Large intestine (tissue), 3 donors: ENCODE results near the gene PPM1L. TPM values are rescaled to one million over a fixed set of nuclear protein-coding genes. Genes with fewer than 3 reads are reported as not detected.

Source experiments
- DNase-seq, 2 donors: peaks; one replicate each; pipeline versions ENCODE4 v3.0.0 to v3.0.0-alpha.2; 2013
- H3K27ac ChIP-seq: one replicate; pipeline ENCODE4 v1.5.1; 2013; ENCODE audit warnings: low read length
- H3K27me3 ChIP-seq: 2 replicates; pipeline ENCODE4 v1.6.1; 2013; ENCODE audit warnings: low read length; ENCODE audit not compliant: control insufficient read depth, insufficient read depth
- H3K36me3 ChIP-seq: 2 replicates; pipeline ENCODE4 v1.6.1; 2013; ENCODE audit warnings: low read length; ENCODE audit not compliant: control insufficient read depth, insufficient read depth
- H3K4me1 ChIP-seq: one replicate; pipeline ENCODE4 v1.6.1; 2013; ENCODE audit warnings: low read length; ENCODE audit not compliant: control insufficient read depth, insufficient read depth
- H3K4me3 ChIP-seq: one replicate; pipeline ENCODE4 v1.5.1; 2013; ENCODE audit warnings: low read length
- H3K9me3 ChIP-seq: one replicate; pipeline ENCODE4 v1.6.1; 2013; ENCODE audit warnings: mild to moderate bottlenecking, low read depth, low read length, moderate library complexity; ENCODE audit not compliant: control insufficient read depth
- WGBS: methylation state at CpG from one replicate; pipeline ENCODE4 v1.1.5; 2013; ENCODE audit warnings: low lambda C conversion rate; ENCODE audit not compliant: insufficient coverage; 5-methylcytosine and 5-hydroxymethylcytosine counted together
- polyA plus RNA-seq: library from polyadenylated mRNA; unstranded; fragments of 120-200 nt; gene quantifications from one replicate; pipeline ENCODE4 v1.2.1, GENCODE V29; 2013

Gene PPM1L
- polyA plus RNA-seq, 1 donor: 4.5 TPM

- 9% methylated on average over 3 of the region's 4 CpGs for WGBS
- DNase-seq: peak; percentile 7 to 13
Observed at GRCh38 chr3:160921020-160921635, 165.1 kb downstream of the PPM1L start.

GRCh38 chr3:160924776-160925175, 168.7 kb downstream of the PPM1L start:
- 100% methylated on average over 1 of the region's 1 CpG for WGBS
- H3K36me3 ChIP-seq: no peaks in the 10 kb centered on the region
- no peaks in the 10 kb centered on the region for H3K9me3 ChIP-seq
- no peak for DNase-seq
- H3K27me3 ChIP-seq: no peaks in the 10 kb centered on the region
- no peaks in the 10 kb centered on the region for H3K4me1 ChIP-seq
- no peak overlapping the region for H3K4me3 ChIP-seq
- H3K27ac ChIP-seq: no peak overlapping the region

More at GRCh38 chr3:160921020-160921635, 165.1 kb downstream of the PPM1L start:
- Histone ChIP-seq H3K4me1 (no peaks in the 10 kb centered on the region), H3K4me3 (no peak overlapping the region), H3K36me3 (no peaks in the 10 kb centered on the region), H3K27ac (no peak overlapping the region), H3K9me3 (no peaks in the 10 kb centered on the region), H3K27me3 (no peaks in the 10 kb centered on the region)

GRCh38 chr3:160927620-160928019, 171.6 kb downstream of the PPM1L start:
- H3K9me3 ChIP-seq: no peaks in the 10 kb centered on the region

GRCh38 chr3:160928183-160928726, 172.2 kb downstream of the PPM1L start:
- Histone ChIP-seq H3K27ac (no peak overlapping the region), H3K36me3 (no peaks in the 10 kb centered on the region), H3K4me3 (no peak overlapping the region), H3K4me1 (no peaks in the 10 kb centered on the region), H3K27me3 (no peaks in the 10 kb centered on the region), H3K9me3 (no peaks in the 10 kb centered on the region)
- DNase-seq: no peak
- no CpG with 5 or more reads among the region's 5 CpGs for WGBS

More at GRCh38 chr3:160927620-160928019, 171.6 kb downstream of the PPM1L start:
- no peaks in the 10 kb centered on the region for H3K36me3 ChIP-seq
- no CpG with 5 or more reads among the region's 10 CpGs for WGBS
- H3K4me1 ChIP-seq: no peaks in the 10 kb centered on the region
- H3K27ac ChIP-seq: no peak overlapping the region
- no peak for DNase-seq
- no peaks in the 10 kb centered on the region for H3K27me3 ChIP-seq
- H3K4me3 ChIP-seq: no peak overlapping the region

GRCh38 chr3:160929595-160929994, 173.6 kb downstream of the PPM1L start:
- no peaks in the 10 kb centered on the region for H3K27me3 ChIP-seq

GRCh38 chr3:160931474-160931873, 175.4 kb downstream of the PPM1L start:
- DNase-seq: no peak

More at GRCh38 chr3:160929595-160929994, 173.6 kb downstream of the PPM1L start:
- Histone ChIP-seq H3K4me1 (no peaks in the 10 kb centered on the region), H3K27ac (no peak overlapping the region), H3K4me3 (no peak overlapping the region), H3K36me3 (no peaks in the 10 kb centered on the region), H3K9me3 (no peaks in the 10 kb centered on the region)
- DNase-seq: no peak
- no CpG with 5 or more reads among the region's 2 CpGs for WGBS

GRCh38 chr3:160935413-160936095, 179.5 kb downstream of the PPM1L start:
- Histone ChIP-seq H3K9me3 (no peaks in the 10 kb centered on the region), H3K27me3 (peaks cover 3% of the 10 kb centered on the region), H3K4me3 (no peak overlapping the region), H3K4me1 (no peaks in the 10 kb centered on the region), H3K36me3 (no peaks in the 10 kb centered on the region), H3K27ac (no peak overlapping the region)
- 86% methylated on average over 1 of the region's 6 CpGs for WGBS
- DNase-seq: peak in 1 of 2 donors; percentile 6

More at GRCh38 chr3:160931474-160931873, 175.4 kb downstream of the PPM1L start:
- Histone ChIP-seq H3K27ac (no peak overlapping the region), H3K27me3 (no peaks in the 10 kb centered on the region), H3K9me3 (no peaks in the 10 kb centered on the region), H3K36me3 (no peaks in the 10 kb centered on the region), H3K4me3 (no peak overlapping the region), H3K4me1 (no peaks in the 10 kb centered on the region)

GRCh38 chr3:160941885-160942494, 186.0 kb downstream of the PPM1L start:
- 100% methylated on average over 2 of the region's 5 CpGs for WGBS

GRCh38 chr3:160943996-160944395, 188.0 kb downstream of the PPM1L start:
- Histone ChIP-seq H3K27me3 (peaks cover 2% of the 10 kb centered on the region), H3K4me3 (no peak overlapping the region), H3K36me3 (no peaks in the 10 kb centered on the region), H3K4me1 (no peaks in the 10 kb centered on the region), H3K27ac (no peak overlapping the region), H3K9me3 (no peaks in the 10 kb centered on the region)
- no peak for DNase-seq
- WGBS: no CpG with 5 or more reads among the region's 1 CpG

More at GRCh38 chr3:160941885-160942494, 186.0 kb downstream of the PPM1L start:
- H3K4me3 ChIP-seq: no peak overlapping the region
- H3K4me1 ChIP-seq: no peaks in the 10 kb centered on the region
- H3K27me3 ChIP-seq: peaks cover 3% of the 10 kb centered on the region
- H3K27ac ChIP-seq: no peak overlapping the region
- H3K9me3 ChIP-seq: no peaks in the 10 kb centered on the region
- DNase-seq: peak; percentile 40 to 62
- H3K36me3 ChIP-seq: no peaks in the 10 kb centered on the region

- Histone ChIP-seq H3K4me3 (no peak overlapping the region), H3K36me3 (no peaks in the 10 kb centered on the region), H3K27ac (no peak overlapping the region), H3K27me3 (no peaks in the 10 kb centered on the region), H3K9me3 (no peaks in the 10 kb centered on the region), H3K4me1 (no peaks in the 10 kb centered on the region)
- DNase-seq: no peak
- WGBS: 20% methylated on average over 1 of the region's 2 CpGs
Observed at GRCh38 chr3:160945336-160945735, 189.3 kb downstream of the PPM1L start.
